ENCODE results near the gene LMX1A.

- TF ChIP-seq JUND (IDR thresholded peaks at IDR 0.05), result no peak
- no peak for TF ChIP-seq SP1 (IDR thresholded peaks at IDR 0.05)
- TF ChIP-seq CTCF (IDR thresholded peaks at IDR 0.05; ENCODE audit: low read depth, low read length, missing input control), result no peak
- TF ChIP-seq MAX (IDR thresholded peaks at IDR 0.05), result no peak
- no peak for TF ChIP-seq NR2F2 (IDR thresholded peaks at IDR 0.05)
- no peak for TF ChIP-seq GABPA (IDR thresholded peaks at IDR 0.05 in 1 of 2, conservative IDR thresholded peaks at IDR 0.05 in 1 of 2)
- no peak for TF ChIP-seq REST (IDR thresholded peaks at IDR 0.05)
- no peak for TF ChIP-seq RAD21 (IDR thresholded peaks at IDR 0.05)
- no peak for TF ChIP-seq RXRA (IDR thresholded peaks at IDR 0.05)
- no peak for TF ChIP-seq ZBTB33 (IDR thresholded peaks at IDR 0.05)
- no peak for TF ChIP-seq TAF1 (conservative IDR thresholded peaks at IDR 0.05)
- TF ChIP-seq ATF3 (IDR thresholded peaks at IDR 0.05), result no peak
- no peak for TF ChIP-seq FOXA1 (IDR thresholded peaks at IDR 0.05)
Observed at GRCh38 chr1:165375623-165376022, 19.1 kb upstream of the LMX1A start.

All from liver (tissue), 3 donors.